Endodermal cell (in vitro differentiated cells): Measurements from ENCODE around the gene TBCB. TPM values are rescaled to one million over a fixed set of nuclear protein-coding genes. Genes with fewer than 3 reads are reported as not detected.

ENCODE experiments used
- DNase-seq: peaks from one replicate; pipeline ENCODE4 v3.0.0-alpha.2; 2017
- H3K27ac ChIP-seq: 2 replicates; pipeline ENCODE4 v1.5.1; 2013; ENCODE audit warnings: mild to moderate bottlenecking, low read depth, low read length, moderate library complexity
- H3K27me3 ChIP-seq: 2 replicates; pipeline ENCODE4 v1.6.1; 2013; ENCODE audit warnings: mild to moderate bottlenecking, low read length, moderate library complexity; ENCODE audit not compliant: insufficient read depth, control insufficient read depth, poor library complexity, severe bottlenecking
- H3K36me3 ChIP-seq: 2 replicates; pipeline ENCODE4 v1.7.0; 2013; ENCODE audit warnings: mild to moderate bottlenecking, low read length, moderate library complexity; ENCODE audit not compliant: control insufficient read depth, insufficient read depth
- H3K4me1 ChIP-seq: one replicate; pipeline ENCODE4 v1.7.0; 2013; ENCODE audit warnings: low read length; ENCODE audit not compliant: control insufficient read depth, insufficient read depth
- H3K4me3 ChIP-seq: 2 replicates; pipeline ENCODE4 v1.5.1; 2013; ENCODE audit warnings: mild to moderate bottlenecking, low read length, moderate library complexity
- H3K9ac ChIP-seq: 2 replicates; pipeline ENCODE4 v1.6.1; 2013; ENCODE audit warnings: mild to moderate bottlenecking, low read length, moderate library complexity; ENCODE audit not compliant: poor library complexity, severe bottlenecking; ENCODE audit errors: extremely low read depth
- H3K9me3 ChIP-seq: 2 replicates; pipeline ENCODE4 v1.6.1; 2013; ENCODE audit warnings: mild to moderate bottlenecking, low read length, moderate library complexity; ENCODE audit not compliant: control insufficient read depth
- H3K27ac Mint-ChIP-seq: 2 replicates; pipeline ENCODE4 v1.8.0; 2020; ENCODE audit warnings: mixed read lengths
- H3K27me3 Mint-ChIP-seq: 2 replicates; pipeline ENCODE4 v1.8.0; 2021; ENCODE audit warnings: mild to moderate bottlenecking, mixed read lengths; ENCODE audit not compliant: insufficient read depth
- H3K36me3 Mint-ChIP-seq: 2 replicates; pipeline ENCODE4 v1.8.0; 2020; ENCODE audit warnings: low read depth, mixed read lengths
- H3K4me1 Mint-ChIP-seq: 2 replicates; pipeline ENCODE4 v1.8.0; 2020; ENCODE audit warnings: mixed read lengths
- H3K4me3 Mint-ChIP-seq: 2 replicates; pipeline ENCODE4 v1.8.0; 2020; ENCODE audit warnings: mild to moderate bottlenecking, moderate library complexity, mixed read lengths
- H3K9me3 Mint-ChIP-seq: 2 replicates; pipeline ENCODE4 v1.8.0; 2020; ENCODE audit warnings: mild to moderate bottlenecking, mixed read lengths
- CTCF ChIP-seq: fragments of 200-600 bp; sonication (generic); conservative IDR thresholded peaks from 2 replicates; pipeline ENCODE4 v1.5.0; 2021; ENCODE audit warnings: antibody characterized with exemption, mild to moderate bottlenecking
- WGBS, 2 experiments: methylation state at CpG; one replicate each; pipeline versions ENCODE4 v1.1.5 to v1.1.7; 2013; ENCODE audit warnings: missing lambda C conversion rate in 2 of 2, mixed read lengths in 1 of 2; ENCODE audit not compliant: insufficient coverage in 1 of 2, insufficient read length in 1 of 2; 5-methylcytosine and 5-hydroxymethylcytosine counted together
- total RNA-seq, 2 donors: library from RNA; stranded (reverse); fragmentation: NEBNext Ultra II Directional in 1 of 2; extraction: Animal tissue kit (Norgen Biotek cat#: 25700) in 1 of 2; gene quantifications; 2 replicates in 1 of 2; 3 replicates in 1 of 2; pipeline ENCODE4 v1.2.1, GENCODE V29; 2021

Gene TBCB
- total RNA-seq, 2 donors from 2014 or later = 189 to 194 TPM

- no peaks in the 10 kb centered on the region for H3K4me1 Mint-ChIP-seq
- H3K27ac ChIP-seq = no peak overlapping the region
- H3K9ac ChIP-seq = no peak overlapping the region
- peaks cover 43% of the 10 kb centered on the region for H3K36me3 Mint-ChIP-seq
- H3K4me3 Mint-ChIP-seq = no peak overlapping the region
- DNase-seq = no peak
- no peak for TF ChIP-seq CTCF
- no peaks in the 10 kb centered on the region for H3K9me3 Mint-ChIP-seq
- no peaks in the 10 kb centered on the region for H3K27me3 ChIP-seq
- H3K9me3 ChIP-seq = no peaks in the 10 kb centered on the region
- no peak overlapping the region for H3K4me3 ChIP-seq
- H3K27me3 Mint-ChIP-seq = no peaks in the 10 kb centered on the region
- peaks cover 14% of the 10 kb centered on the region for H3K36me3 ChIP-seq
- WGBS, 2 experiments = 92 to 94% methylated on average over 10 to 12 of the region's 12 CpGs
- no peaks in the 10 kb centered on the region for H3K4me1 ChIP-seq
- no peak overlapping the region for H3K27ac Mint-ChIP-seq
These were observed 11.3 kb upstream of the TBCB start for GRCh38 chr19:36103842-36104552.

GRCh38 chr19:36106441-36106840 lies 8.8 kb upstream of the TBCB start:
- Histone ChIP-seq H3K27me3 (no peaks in the 10 kb centered on the region), H3K9me3 (no peaks in the 10 kb centered on the region), H3K36me3 (peaks cover 14% of the 10 kb centered on the region), H3K27ac (no peak overlapping the region), H3K4me1 (no peaks in the 10 kb centered on the region), H3K9ac (no peak overlapping the region), H3K4me3 (no peak overlapping the region)
- no peaks in the 10 kb centered on the region for H3K4me1 Mint-ChIP-seq
- no peaks in the 10 kb centered on the region for H3K27me3 Mint-ChIP-seq
- peaks cover 33% of the 10 kb centered on the region for H3K36me3 Mint-ChIP-seq
- WGBS, 2 experiments = 92 to 93% methylated on average over 6 of the region's 6 CpGs
- H3K9me3 Mint-ChIP-seq = no peaks in the 10 kb centered on the region
- no peak for TF ChIP-seq CTCF
- H3K4me3 Mint-ChIP-seq = no peak overlapping the region
- no peak for DNase-seq
- H3K27ac Mint-ChIP-seq = peak overlapping the region; percentile 22

GRCh38 chr19:36106991-36107390 lies 8.3 kb upstream of the TBCB start:
- Mint-ChIP-seq H3K27ac (no peak overlapping the region), H3K9me3 (no peaks in the 10 kb centered on the region), H3K4me1 (no peaks in the 10 kb centered on the region), H3K4me3 (no peak overlapping the region), H3K36me3 (peaks cover 38% of the 10 kb centered on the region), H3K27me3 (no peaks in the 10 kb centered on the region)
- DNase-seq = no peak
- Histone ChIP-seq H3K9me3 (no peaks in the 10 kb centered on the region), H3K27ac (no peak overlapping the region), H3K9ac (no peak overlapping the region), H3K36me3 (peaks cover 14% of the 10 kb centered on the region), H3K27me3 (no peaks in the 10 kb centered on the region), H3K4me1 (no peaks in the 10 kb centered on the region), H3K4me3 (no peak overlapping the region)
- TF ChIP-seq CTCF = no peak
- 93 to 94% methylated on average over 4 to 5 of the region's 5 CpGs for WGBS, 2 experiments
